Measurements from ENCODE around the gene RALBP1.

DNA sequence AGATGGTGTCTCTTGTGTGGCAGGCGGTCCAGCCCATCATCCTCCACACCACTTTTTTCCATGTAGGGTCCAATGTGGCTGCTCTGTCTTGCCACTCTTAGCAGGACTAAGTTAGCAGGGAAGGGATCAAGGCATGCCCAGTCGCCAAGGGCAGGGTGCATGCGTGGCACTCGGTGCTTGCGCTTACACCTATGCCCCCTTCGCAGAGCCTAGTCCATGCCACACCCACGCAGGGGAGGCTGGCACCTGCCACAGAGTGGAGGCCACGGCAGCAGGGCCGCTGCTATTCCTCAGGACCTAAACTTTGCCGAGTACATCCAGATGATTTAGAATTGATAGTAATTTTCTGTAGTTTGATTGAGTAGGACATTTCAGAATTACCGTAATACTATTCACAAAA lies 59.5 kb downstream of the RALBP1 start:
- no peak for TF ChIP-seq CEBPB (IDR thresholded peaks at IDR 0.05)
- TF ChIP-seq, protein P1, sequence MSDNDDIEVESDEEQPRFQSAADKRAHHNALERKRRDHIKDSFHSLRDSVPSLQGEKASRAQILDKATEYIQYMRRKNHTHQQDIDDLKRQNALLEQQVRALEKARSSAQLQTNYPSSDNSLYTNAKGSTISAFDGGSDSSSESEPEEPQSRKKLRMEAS (IDR thresholded peaks at IDR 0.05), result no peak
- TF ChIP-seq REST (IDR thresholded peaks at IDR 0.05; ENCODE audit: low read depth), result no peak
